Measurements from ENCODE around the gene ERAL1. TPM values are rescaled to one million over a fixed set of nuclear protein-coding genes. Genes with fewer than 3 reads are reported as not detected.

Gene ERAL1
- total and polyA plus RNA-seq, 2 of the 8 experiments (the other 6 are each of a cell fraction or from before 2014, with no cell fraction given), result 67.8 to 122 TPM

- no peak for TF ChIP-seq ZNF274 (IDR thresholded peaks at IDR 0.05; ENCODE audit: borderline replicate concordance, extremely low read depth, low read length)
Measured at GRCh38 chr17:28843816-28844148, 11.0 kb upstream of the ERAL1 start (continued).

Measured in H1 (cell line).